Uterus (tissue), 2 donors: ENCODE data around the gene NELL2.

ENCODE experiments used
- POLR2A ChIP-seq, 2 donors: fragments of 450-650 bp; IDR thresholded peaks; one replicate each; pipeline ENCODE4 v1.6.1; 2016; ENCODE audit warnings: antibody characterized with exemption in 2 of 2, mild to moderate bottlenecking in 1 of 2, moderate library complexity in 1 of 2
- TF ChIP-seq, protein P1 (sequence below), 4 experiments: fragments of 200-600 bp in 2 of 4; fragments of 450-650 bp in 2 of 4; sonication (generic) in 2 of 4; IDR thresholded peaks; one replicate each; pipeline ENCODE4 v1.5.1; 2016 to 2019; ENCODE audit warnings: antibody characterized with exemption in 4 of 4, mild to moderate bottlenecking in 2 of 4, moderate library complexity in 1 of 4

- TF ChIP-seq, protein P1, sequence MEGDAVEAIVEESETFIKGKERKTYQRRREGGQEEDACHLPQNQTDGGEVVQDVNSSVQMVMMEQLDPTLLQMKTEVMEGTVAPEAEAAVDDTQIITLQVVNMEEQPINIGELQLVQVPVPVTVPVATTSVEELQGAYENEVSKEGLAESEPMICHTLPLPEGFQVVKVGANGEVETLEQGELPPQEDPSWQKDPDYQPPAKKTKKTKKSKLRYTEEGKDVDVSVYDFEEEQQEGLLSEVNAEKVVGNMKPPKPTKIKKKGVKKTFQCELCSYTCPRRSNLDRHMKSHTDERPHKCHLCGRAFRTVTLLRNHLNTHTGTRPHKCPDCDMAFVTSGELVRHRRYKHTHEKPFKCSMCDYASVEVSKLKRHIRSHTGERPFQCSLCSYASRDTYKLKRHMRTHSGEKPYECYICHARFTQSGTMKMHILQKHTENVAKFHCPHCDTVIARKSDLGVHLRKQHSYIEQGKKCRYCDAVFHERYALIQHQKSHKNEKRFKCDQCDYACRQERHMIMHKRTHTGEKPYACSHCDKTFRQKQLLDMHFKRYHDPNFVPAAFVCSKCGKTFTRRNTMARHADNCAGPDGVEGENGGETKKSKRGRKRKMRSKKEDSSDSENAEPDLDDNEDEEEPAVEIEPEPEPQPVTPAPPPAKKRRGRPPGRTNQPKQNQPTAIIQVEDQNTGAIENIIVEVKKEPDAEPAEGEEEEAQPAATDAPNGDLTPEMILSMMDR (IDR thresholded peaks at IDR 0.05): no peak
- TF ChIP-seq POLR2A (IDR thresholded peaks at IDR 0.05): no peak
Measured at GRCh38 chr12:44507461-44507860, 368.7 kb downstream of the NELL2 start.
